Endothelial cell of umbilical vein (primary cell): Measurements from ENCODE around the gene ROPN1L. TPM values are rescaled to one million over a fixed set of nuclear protein-coding genes. Genes with fewer than 3 reads are reported as not detected.

Experiments
- BruUV-seq: library from RNA; stranded (reverse); fragments of 400-500 nt; replicated peaks from 2 replicates; lab custom pipeline; 2021; lab: Mats Ljungman, UMichigan
- CTCF ChIA-PET: fragments of 300-600, 350-600 bp; sonication (Branson Sonifier 250); formaldehyde crosslinking; loops from one replicate; lab custom pipeline; 2021; ENCODE audit warnings: antibody characterized with exemption, inconsistent platforms; lab: Charles Lee
- POLR2A ChIA-PET: fragments of 300-600, 350-600 bp; sonication (Branson Sonifier 250); formaldehyde crosslinking; loops from one replicate; lab custom pipeline; 2021; ENCODE audit warnings: antibody characterized with exemption, inconsistent platforms; lab: Charles Lee
- DNase-seq: peaks from one replicate; pipeline ENCODE4 v3.0.0-alpha.2; 2011; ENCODE audit warnings: low read depth, low spot score
- FAIRE-seq: peaks from 2 replicates; lab custom pipeline; 2011; peaks lifted over from hg19 to GRCh38; lab: Jason Lieb, UNC
- H2AFZ ChIP-seq: 2 replicates; pipeline ENCODE4 v1.6.0; 2012; ENCODE audit warnings: low read depth, low read length, control low read depth, inconsistent platforms
- H3K27ac ChIP-seq: 2 replicates; pipeline ENCODE4 v1.5.1; 2011; ENCODE audit warnings: low read depth, mild to moderate bottlenecking, control low read depth, low read length, moderate library complexity; ENCODE audit not compliant: insufficient read depth
- H3K27me3 ChIP-seq, 2 experiments: 2 replicates each; pipeline versions ENCODE4 v1.6.0 to v1.6.1; 2011; ENCODE audit warnings: low read length in 2 of 2, mixed read lengths in 1 of 2; ENCODE audit not compliant: control insufficient read depth in 2 of 2, insufficient read depth in 2 of 2
- H3K36me3 ChIP-seq, 2 experiments: 2 replicates in 1 of 2; 3 replicates in 1 of 2; pipeline ENCODE4 v1.5.1; 2011; ENCODE audit warnings: low read length in 2 of 2, mild to moderate bottlenecking in 1 of 2, moderate library complexity in 1 of 2; ENCODE audit not compliant: control insufficient read depth in 2 of 2, insufficient read depth in 2 of 2; ENCODE audit errors: extremely low read depth in 1 of 2
- H3K4me1 ChIP-seq: 3 replicates; pipeline ENCODE4 v1.5.1; 2011; ENCODE audit warnings: mild to moderate bottlenecking, low read length; ENCODE audit not compliant: control insufficient read depth, insufficient read depth; ENCODE audit errors: extremely low read depth
- H3K4me2 ChIP-seq: 2 replicates; pipeline ENCODE4 v1.6.1; 2011; ENCODE audit warnings: low read length, control low read depth, mixed read lengths; ENCODE audit not compliant: insufficient read depth
- H3K4me3 ChIP-seq, 3 experiments: fragments of 200-600 bp in 1 of 3; sonication (generic), shearing (Covaris generic) in 1 of 3; replicated peaks in 1 of 3; 2 replicates each; pipeline ENCODE4 v1.5.1; 2011 to 2016; ENCODE audit warnings: control low read depth in 3 of 3, low read length in 3 of 3, mild to moderate bottlenecking in 2 of 3, inconsistent platforms in 1 of 3, low read depth in 1 of 3, moderate library complexity in 1 of 3; ENCODE audit not compliant: insufficient read depth in 1 of 3
- H3K79me2 ChIP-seq: 2 replicates; pipeline ENCODE4 v1.6.0; 2012; ENCODE audit warnings: low read length, inconsistent platforms; ENCODE audit not compliant: control insufficient read depth, insufficient read depth
- H3K9ac ChIP-seq: replicated peaks from 2 replicates; pipeline ENCODE3; 2011; ENCODE audit warnings: low read length, control low read depth; ENCODE audit not compliant: insufficient read depth; ENCODE audit errors: extremely low read depth
- H3K9me1 ChIP-seq: replicated peaks from 3 replicates; pipeline ENCODE4 v1.6.0; 2011; ENCODE audit warnings: mild to moderate bottlenecking, low read length; ENCODE audit not compliant: control insufficient read depth, insufficient read depth; ENCODE audit errors: extremely low read depth
- H3K9me3 ChIP-seq: replicated peaks from 2 replicates; pipeline ENCODE4 v1.5.1; 2012; ENCODE audit warnings: low read length, inconsistent platforms; ENCODE audit not compliant: control insufficient read depth, insufficient read depth
- H4K20me1 ChIP-seq: replicated peaks from 2 replicates; pipeline ENCODE3; 2011; ENCODE audit warnings: mild to moderate bottlenecking, low read length; ENCODE audit not compliant: control insufficient read depth, insufficient read depth; ENCODE audit errors: extremely low read depth
- CTCF ChIP-seq, 2 donors: IDR thresholded peaks; 1 replicate in 1 of 2; 2 replicates in 1 of 2; pipeline ENCODE4 v1.5.1; 2011; ENCODE audit warnings: low read length in 2 of 2, mild to moderate bottlenecking in 2 of 2, moderate library complexity in 2 of 2, control low read depth in 1 of 2, inconsistent platforms in 1 of 2, low read depth in 1 of 2; ENCODE audit not compliant: insufficient read depth in 1 of 2; ENCODE audit errors: extremely low read depth in 1 of 2
- EZH2 ChIP-seq: IDR thresholded peaks from 2 replicates; pipeline ENCODE4 v1.6.1; 2012; ENCODE audit warnings: borderline replicate concordance, low read depth, mild to moderate bottlenecking, moderate library complexity, low read length, inconsistent platforms; ENCODE audit not compliant: severe bottlenecking
- FOS ChIP-seq: IDR thresholded peaks from 2 replicates; pipeline ENCODE4 v1.6.1; 2011; ENCODE audit warnings: mild to moderate bottlenecking, low read length, moderate library complexity, borderline replicate concordance; ENCODE audit not compliant: insufficient read depth
- GATA2 ChIP-seq: IDR thresholded peaks from 2 replicates; pipeline ENCODE4 v1.7.0; 2011; ENCODE audit warnings: low read depth, mild to moderate bottlenecking, moderate library complexity, mixed read lengths, low read length; ENCODE audit not compliant: insufficient read length, insufficient read depth
- JUN ChIP-seq: IDR thresholded peaks from 2 replicates; pipeline ENCODE4 v1.6.1; 2011; ENCODE audit warnings: borderline replicate concordance, low read depth; ENCODE audit not compliant: insufficient read length, insufficient read depth
- MAX ChIP-seq: IDR thresholded peaks from 2 replicates; pipeline ENCODE4 v1.6.1; 2011; ENCODE audit not compliant: insufficient read depth, insufficient read length
- MYC ChIP-seq: IDR thresholded peaks from one replicate; pipeline ENCODE4 v1.6.1; 2011; ENCODE audit warnings: mild to moderate bottlenecking, low read depth, low read length
- POLR2A ChIP-seq: IDR thresholded peaks from 2 replicates; pipeline ENCODE4 v1.6.1; 2012; ENCODE audit warnings: low read depth, mild to moderate bottlenecking, control low read depth, low read length
- POLR2AphosphoS5 ChIP-seq: IDR thresholded peaks from 2 replicates; pipeline ENCODE4 v1.6.1; 2012; ENCODE audit warnings: low read depth, mild to moderate bottlenecking, control low read depth, low read length, moderate library complexity; ENCODE audit not compliant: insufficient read depth
- dilution Hi-C: fragments of 300-500 bp; cut with MboI; formaldehyde crosslinking; loops from one replicate; pipeline ENCODE4 v1.15.0; 2019; ENCODE audit warnings: low sequenced_read_pairs; ENCODE audit not compliant: extremely low pct_ligation_motif_present
- intact Hi-C: fragments of 100-400 bp; cut with micrococcal nuclease; formaldehyde crosslinking; loops from one replicate; pipeline ENCODE4 v1.10.0; 2022
- polyA plus RNA-seq, 4 experiments: library from polyadenylated mRNA; depleted of rRNA in 3 of 4; stranded (reverse) in 3 of 4; unstranded in 1 of 4; fragments of >200 nt; gene quantifications; 2 replicates each; pipeline versions ENCODE4 v1.2.1 to v1.2.3, GENCODE V29; 2011 to 2012; ENCODE audit warnings: missing spikeins in 1 of 4
- total RNA-seq: library from RNA; stranded (reverse); gene quantifications from 2 replicates; pipeline ENCODE4 v1.2.3, GENCODE V29; 2021

Gene ROPN1L
- total and polyA plus RNA-seq, 2 donors (not counting 3 experiments of a cell fraction or from before 2014, with no cell fraction given): 0.30 to 0.60 TPM

DNA sequence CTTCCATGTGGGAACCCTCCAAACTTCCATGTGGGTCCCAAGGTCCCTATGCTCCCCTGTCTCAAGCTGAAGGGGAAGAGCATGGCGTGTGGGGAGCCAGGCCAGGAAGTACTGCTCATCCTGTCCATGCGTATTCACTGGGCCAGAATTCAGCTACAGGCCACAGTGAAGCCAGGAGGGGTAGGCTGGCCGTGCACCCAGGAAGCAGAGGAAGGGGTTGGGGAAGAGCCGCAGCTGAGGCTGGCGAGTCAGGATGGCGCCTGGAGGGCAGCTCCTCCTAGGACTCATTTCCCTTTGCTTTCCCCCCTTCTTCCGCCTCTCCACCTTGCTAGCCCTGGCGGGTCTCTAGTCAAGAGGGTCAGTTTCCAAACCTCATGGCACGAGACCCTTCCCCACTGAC, 57.4 kb downstream of the ROPN1L start:
- intact Hi-C loops (no loop called here), dilution Hi-C loops (no loop called here)
- H3K27me3 ChIP-seq: no peaks in the 10 kb centered on the region
- no peak overlapping the region for H3K4me3 ChIP-seq
- H3K27ac ChIP-seq: no peak overlapping the region
- no peaks in the 10 kb centered on the region for H3K9me3 ChIP-seq
- no peak for TF ChIP-seq MYC
- TF ChIP-seq MAX: no peak
- no peak for TF ChIP-seq POLR2A
- TF ChIP-seq JUN: no peak
- no peak for TF ChIP-seq FOS
- no peak for TF ChIP-seq EZH2
- no peak for TF ChIP-seq CTCF (IDR thresholded peaks at IDR 0.05; ENCODE audit: extremely low read depth in 1 of 2, insufficient read depth in 1 of 2, low read depth in 1 of 2, low read length in 2 of 2)
- TF ChIP-seq GATA2: no peak
- TF ChIP-seq POLR2AphosphoS5: no peak
- CTCF ChIA-PET: interaction anchor here (1.2 to 2.3 kb wide), 3 partner anchors 10 to 52 kb away, joined by 5 to 12 read pairs (median 5); no protein-coding TSS in a partner anchor
- H3K36me3 ChIP-seq: no peaks in the 10 kb centered on the region
- no peak overlapping the region for H2AFZ ChIP-seq
- H3K79me2 ChIP-seq: no peaks in the 10 kb centered on the region
- POLR2A ChIA-PET: no interaction called here
- no peaks in the 10 kb centered on the region for H3K4me1 ChIP-seq
- no peaks in the 10 kb centered on the region for H3K9me1 ChIP-seq
- H3K4me2 ChIP-seq: no peak overlapping the region
- DNase-seq (no peak), FAIRE-seq (no peak)
- no peaks in the 10 kb centered on the region for H4K20me1 ChIP-seq
- no TSS peak for BruUV-seq
- H3K9ac ChIP-seq: no peak overlapping the region
